HG03196 (cell line): ENCODE measurements around the gene CREB5.
"Not testable (repeated sequence)": the region's sequence is repeated elsewhere in the genome, so short reads cannot be mapped to it uniquely, and the experiment has no call there.

Experiments used
- ATAC-seq: cut with Tn5 transposase; IDR thresholded peaks from one replicate; pipeline ENCODE4 v1.9.1; 2021; ENCODE audit not compliant: unreplicated experiment

Gene CREB5

GRCh38 chr7:28544453-28545117 lies 132.3 kb downstream of the CREB5 start:
- ATAC-seq: no peak

- no peak for ATAC-seq
Measured at GRCh38 chr7:28546067-28546466, 133.7 kb downstream of the CREB5 start.

- no peak for ATAC-seq
Measured at GRCh38 chr7:28547115-28547514, 134.8 kb downstream of the CREB5 start.

- ATAC-seq: no peak
Measured at GRCh38 chr7:28548416-28548815, 136.1 kb downstream of the CREB5 start.

GRCh38 chr7:28549998-28550397 lies 137.7 kb downstream of the CREB5 start:
- no peak for ATAC-seq

GRCh38 chr7:28550580-28551186 lies 138.4 kb downstream of the CREB5 start:
- ATAC-seq: no peak

- ATAC-seq: no peak
Measured at GRCh38 chr7:28551331-28551730, 139.0 kb downstream of the CREB5 start.

GRCh38 chr7:28551766-28552165 lies 139.4 kb downstream of the CREB5 start:
- not testable (repeated sequence) for ATAC-seq

GRCh38 chr7:28554802-28555471 lies 142.6 kb downstream of the CREB5 start:
- ATAC-seq: no peak

- no peak for ATAC-seq
Measured at GRCh38 chr7:28556025-28556424, 143.7 kb downstream of the CREB5 start.

GRCh38 chr7:28556671-28557070 lies 144.4 kb downstream of the CREB5 start:
- no peak for ATAC-seq

GRCh38 chr7:28558236-28558635 lies 145.9 kb downstream of the CREB5 start:
- no peak for ATAC-seq

- no peak for ATAC-seq
Measured at GRCh38 chr7:28560767-28561166, 148.4 kb downstream of the CREB5 start.

GRCh38 chr7:28564033-28564432 lies 151.7 kb downstream of the CREB5 start:
- ATAC-seq: no peak

GRCh38 chr7:28564755-28565374 lies 152.5 kb downstream of the CREB5 start:
- ATAC-seq: no peak

GRCh38 chr7:28565980-28566379 lies 153.7 kb downstream of the CREB5 start:
- ATAC-seq: no peak

GRCh38 chr7:28570113-28570969 lies 158.0 kb downstream of the CREB5 start:
- peak; percentile 93 for ATAC-seq

- ATAC-seq: no peak
Measured at GRCh38 chr7:28570970-28571288, 158.6 kb downstream of the CREB5 start.

GRCh38 chr7:28571405-28571804 lies 159.1 kb downstream of the CREB5 start:
- no peak for ATAC-seq

- no peak for ATAC-seq
Measured at GRCh38 chr7:28572321-28573058, 160.2 kb downstream of the CREB5 start.
